Measurements from ENCODE around the gene RGS7BP.
A peak's percentile ranks its signal among the peaks of the same experiment; 100 is the strongest.
"Not testable (repeated sequence)": the region's sequence is repeated elsewhere in the genome, so short reads cannot be mapped to it uniquely, and the experiment has no call there.

RGS7BP gene

DNA sequence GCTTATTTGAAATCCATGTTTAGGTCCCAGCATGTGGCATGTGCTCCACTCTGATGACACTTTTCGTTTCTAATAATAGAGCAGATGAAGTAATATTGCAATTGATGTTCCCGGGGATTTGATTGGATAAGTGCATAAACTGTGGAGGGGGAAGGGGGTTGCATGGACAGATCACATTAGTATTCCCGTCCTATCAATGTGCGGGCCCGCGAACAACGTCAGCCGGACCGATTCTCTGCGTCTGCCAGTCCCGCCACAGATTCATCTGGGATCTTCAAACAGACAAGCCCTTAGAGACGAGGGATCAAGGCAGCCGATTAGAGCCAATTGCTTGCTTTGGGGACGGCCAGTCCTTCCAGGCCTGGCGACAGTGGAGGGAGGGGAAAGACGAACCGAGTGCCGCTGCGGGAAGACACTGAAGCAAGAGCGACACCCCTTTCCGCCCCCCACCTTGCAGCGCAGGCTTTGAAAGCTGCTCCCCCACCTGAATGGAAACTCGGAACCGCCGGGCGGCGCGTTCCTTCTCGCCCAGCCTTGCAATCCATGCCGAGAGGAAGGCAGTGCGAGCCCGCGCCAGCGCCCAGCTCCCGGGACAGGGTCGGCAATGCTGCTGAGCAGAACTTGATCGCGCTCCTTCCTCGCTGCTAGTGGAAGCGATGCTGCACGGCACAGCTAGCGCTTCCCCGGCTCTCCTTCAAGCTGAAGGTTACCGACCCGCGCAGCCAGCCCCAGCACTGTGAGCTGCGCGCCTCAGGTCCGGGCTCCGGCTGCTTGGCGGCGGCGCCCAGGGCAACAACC is at the start of gene RGS7BP:
Gene RGS7BP (plus strand): TSS at position 247 of the 798 bp plus-strand sequence. CDS start 610 bp downstream, outside the sequence.
- no peak for DNase-seq

- no peak for DNase-seq
These were observed 48.0 kb upstream of the RGS7BP start for GRCh38 chr5:64457846-64458245.

DNA sequence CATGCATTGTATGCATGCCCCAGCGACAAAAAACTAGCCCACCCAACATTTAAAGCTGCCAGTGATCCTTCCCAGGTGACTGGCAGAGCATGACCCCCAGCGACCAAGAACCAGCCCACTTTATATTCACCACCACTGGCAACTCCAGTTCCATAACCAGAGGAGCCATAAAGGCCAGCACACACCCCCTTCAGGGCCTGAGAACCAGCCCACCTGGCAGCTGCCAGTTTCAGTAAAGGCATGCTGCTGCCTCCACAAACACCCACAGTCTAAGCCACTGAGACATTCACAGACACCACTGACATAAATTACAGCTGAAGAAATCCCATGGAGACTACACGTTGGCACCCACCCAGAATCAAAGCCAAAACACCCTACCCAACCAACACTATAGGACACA is 46.9 kb upstream of the RGS7BP start:
- DNase-seq, result no peak

- DNase-seq, result no peak
These were observed 43.4 kb upstream of the RGS7BP start for GRCh38 chr5:64462391-64462790.

DNA sequence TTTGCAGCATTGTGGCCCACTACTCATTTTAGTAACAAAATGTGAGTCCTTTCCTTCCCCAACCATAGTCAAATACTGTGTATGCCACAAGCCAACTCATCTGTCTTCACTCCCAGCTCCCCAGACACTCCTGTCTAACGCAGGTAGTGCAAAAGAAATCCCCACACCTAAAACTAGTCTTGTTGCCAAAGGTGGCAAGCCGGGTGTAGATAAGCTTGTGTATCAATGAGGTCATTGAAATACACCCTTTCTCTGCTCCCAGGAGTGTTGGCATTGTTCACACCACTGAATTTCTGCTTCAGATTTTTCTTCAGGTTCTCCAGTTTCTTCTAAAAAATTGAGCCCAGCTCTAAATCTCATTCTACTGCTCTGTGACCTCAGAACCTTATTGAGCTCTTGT is 19.7 kb upstream of the RGS7BP start:
- DNase-seq, result no peak

DNA sequence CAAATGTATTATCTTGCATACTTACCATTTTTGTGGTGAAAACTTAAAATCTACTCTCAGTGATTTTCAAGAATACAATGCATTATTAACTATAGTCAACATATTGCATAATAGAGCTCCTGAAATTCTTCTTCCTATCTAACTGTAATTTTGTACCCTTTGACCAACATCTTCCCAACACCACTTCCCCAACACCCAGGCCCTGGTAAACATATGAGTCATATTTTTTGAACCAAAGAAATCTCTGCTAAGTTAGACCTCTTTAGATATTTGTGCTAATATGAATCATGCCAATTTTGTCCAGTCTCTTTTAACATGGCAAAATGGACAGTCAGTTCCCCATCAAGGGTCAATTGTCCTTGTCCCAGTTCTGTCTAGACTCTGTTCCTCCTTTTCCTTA is 18.5 kb upstream of the RGS7BP start:
- DNase-seq, result no peak

GRCh38 chr5:64489857-64490256 is 16.0 kb upstream of the RGS7BP start:
- no peak for DNase-seq

GRCh38 chr5:64497386-64497785 is 8.4 kb upstream of the RGS7BP start:
- DNase-seq, result peak; percentile 6

- DNase-seq, result no peak
These were observed 3.6 kb upstream of the RGS7BP start for GRCh38 chr5:64502196-64502595.

- no peak for DNase-seq
These were observed 900 bp downstream of the RGS7BP start for GRCh38 chr5:64506567-64507263.

DNA sequence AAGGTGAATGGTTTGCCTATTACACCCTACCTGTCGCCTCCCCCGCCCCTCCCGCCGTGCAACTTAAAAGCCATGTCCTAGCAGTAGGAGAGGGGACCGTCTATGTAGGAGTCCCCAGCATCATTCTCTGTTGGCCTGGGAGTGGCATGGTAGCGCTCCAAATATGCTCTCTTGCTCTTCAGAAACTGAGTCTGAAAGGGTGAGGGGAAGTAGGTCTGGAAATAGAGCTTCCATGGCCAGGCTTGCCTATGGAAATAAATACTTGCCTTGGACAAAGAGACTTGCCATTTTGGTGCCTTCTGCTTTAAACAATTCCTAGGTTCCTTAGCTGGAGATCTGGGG is 1.4 kb downstream of the RGS7BP start:
- DNase-seq, result no peak

- no peak for DNase-seq
These were observed 4.0 kb downstream of the RGS7BP start for GRCh38 chr5:64509828-64510227.

- no peak for DNase-seq
These were observed 7.7 kb downstream of the RGS7BP start for GRCh38 chr5:64513492-64513891.

GRCh38 chr5:64514612-64515011 is 8.8 kb downstream of the RGS7BP start:
- no peak for DNase-seq

DNA sequence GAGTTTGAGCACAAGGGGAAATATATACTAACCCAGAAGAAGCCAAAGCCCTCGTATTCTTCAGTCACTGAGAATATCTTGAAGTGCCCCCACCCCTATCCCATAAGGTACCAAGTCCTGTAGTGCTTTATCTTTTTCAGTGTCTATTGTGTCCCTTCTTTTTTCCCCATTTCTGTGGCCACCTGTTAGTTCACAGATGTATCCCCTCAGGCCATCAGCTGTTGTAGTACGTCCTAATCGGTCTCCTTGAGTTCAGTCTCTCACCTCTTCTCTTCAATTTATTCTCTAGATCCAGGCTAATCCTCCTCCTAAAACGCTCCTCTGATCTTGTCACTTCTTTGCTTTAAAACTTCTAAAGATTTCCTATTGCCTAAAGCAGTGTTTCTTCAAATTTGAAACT is 10.4 kb downstream of the RGS7BP start:
- DNase-seq, result no peak

- no peak for DNase-seq
These were observed 13.0 kb downstream of the RGS7BP start for GRCh38 chr5:64518793-64519192.

GRCh38 chr5:64519263-64519662 is 13.4 kb downstream of the RGS7BP start:
- no peak for DNase-seq

GRCh38 chr5:64526734-64527439 is 21.1 kb downstream of the RGS7BP start:
- no peak for DNase-seq

DNA sequence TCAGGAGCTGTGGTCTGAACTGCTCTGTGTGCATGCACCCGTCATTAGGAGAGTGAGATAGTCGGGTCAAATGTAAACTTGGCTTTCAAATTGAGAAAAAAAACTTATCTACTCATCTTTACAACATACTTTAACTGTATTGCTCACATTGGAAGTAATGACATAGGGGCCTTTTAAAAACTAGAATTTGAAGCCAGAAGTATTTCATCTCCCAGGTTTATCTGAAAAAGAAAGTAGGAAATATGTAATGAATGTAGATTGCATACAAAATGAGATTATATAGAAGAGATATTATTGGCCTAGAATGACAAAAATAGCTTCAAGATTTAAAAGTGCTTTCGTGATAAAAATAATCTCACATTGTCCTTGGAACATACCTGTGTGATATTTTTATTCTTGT is 24.3 kb downstream of the RGS7BP start:
- DNase-seq, result no peak

DNA sequence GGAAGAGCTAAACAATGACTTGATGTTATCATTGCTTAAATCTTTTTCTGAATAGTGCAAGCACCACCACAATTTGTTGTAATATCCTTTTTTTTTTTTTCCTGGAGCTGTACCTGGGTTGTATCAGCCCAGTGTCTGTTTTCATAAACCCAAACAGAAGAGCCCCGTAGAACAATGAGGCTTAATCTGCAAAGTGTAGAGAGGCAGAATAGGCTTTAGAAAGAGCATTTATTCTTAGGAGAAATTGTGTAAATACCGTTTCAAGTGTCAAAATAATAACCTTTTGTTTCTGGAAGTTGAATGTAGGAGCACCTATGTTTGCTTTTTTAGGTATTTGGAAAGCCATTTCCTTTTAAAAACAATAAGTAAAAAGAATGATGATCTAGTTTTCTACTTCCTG is 26.4 kb downstream of the RGS7BP start:
- no peak for DNase-seq

GRCh38 chr5:64532657-64533056 is 26.8 kb downstream of the RGS7BP start:
- no peak for DNase-seq

GRCh38 chr5:64534033-64534432 is 28.2 kb downstream of the RGS7BP start:
- no peak for DNase-seq

- DNase-seq, result no peak
These were observed 52.1 kb downstream of the RGS7BP start for GRCh38 chr5:64557911-64558310.

GRCh38 chr5:64558641-64559040 is 52.8 kb downstream of the RGS7BP start:
- not testable (repeated sequence) for DNase-seq
